Jurkat, Clone E6-1 (cell line): Measurements from ENCODE around the gene PPP4R1.

Experiments
- DNase-seq: peaks from one replicate; pipeline ENCODE4 v3.0.0-alpha.2; 2011; ENCODE audit warnings: low read depth, low spot score
- H3K4me3 ChIP-seq: 2 replicates; pipeline ENCODE4 v1.5.1; 2011; ENCODE audit warnings: mild to moderate bottlenecking, low read length, control low read depth, moderate library complexity

Gene PPP4R1

DNA sequence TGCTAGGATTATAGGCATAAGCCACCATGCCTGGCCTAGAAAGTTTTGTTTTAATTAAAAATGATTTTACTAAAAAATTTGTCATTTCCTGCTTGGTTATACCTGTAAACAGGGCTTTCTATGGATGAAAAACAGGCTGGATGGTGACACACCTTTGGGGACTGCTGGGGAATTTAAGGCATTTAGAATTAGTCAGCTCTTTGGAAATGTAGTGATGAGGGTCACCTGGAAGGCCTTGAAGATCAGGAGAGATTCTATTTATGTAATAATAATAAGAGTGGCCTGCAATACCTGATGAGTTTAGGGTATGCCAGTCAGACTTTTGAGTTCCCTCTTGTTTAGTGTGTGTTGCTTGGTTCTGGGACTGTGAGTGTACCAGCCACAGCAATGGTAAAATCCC, 87.9 kb downstream of the PPP4R1 start:
- no peak for DNase-seq
- no peak overlapping the region for H3K4me3 ChIP-seq

DNA sequence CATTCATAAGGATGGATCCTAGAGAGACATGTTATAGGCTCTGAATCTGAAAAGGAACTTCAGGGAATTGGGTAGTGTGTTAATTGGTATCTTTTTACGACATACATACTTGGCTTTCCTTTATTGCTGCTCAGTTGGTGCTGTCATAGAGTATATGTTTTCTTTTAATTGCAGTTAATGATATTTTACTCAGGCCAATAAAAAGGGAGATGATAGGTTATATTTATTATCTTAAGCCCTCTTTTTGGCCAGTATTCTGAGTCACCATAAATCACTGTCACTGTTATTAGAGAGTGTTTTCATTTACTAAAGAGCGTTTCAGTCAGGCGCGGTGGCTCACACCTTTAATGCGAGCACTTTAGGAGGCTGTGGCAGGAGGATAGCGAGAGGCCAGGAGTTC, 91.4 kb downstream of the PPP4R1 start:
- no peak for DNase-seq

GRCh38 chr18:9521770-9522169, 92.6 kb downstream of the PPP4R1 start:
- DNase-seq = no peak
- no peak overlapping the region for H3K4me3 ChIP-seq

More for the DNA sequence above, 91.4 kb downstream of the PPP4R1 start:
- no peak overlapping the region for H3K4me3 ChIP-seq

- no peak overlapping the region for H3K4me3 ChIP-seq
- DNase-seq = no peak
Observed at GRCh38 chr18:9520666-9521065, 93.7 kb downstream of the PPP4R1 start.

GRCh38 chr18:9519399-9519798, 95.0 kb downstream of the PPP4R1 start:
- DNase-seq = no peak
- no peak overlapping the region for H3K4me3 ChIP-seq

GRCh38 chr18:9517869-9518268, 96.5 kb downstream of the PPP4R1 start:
- no peak for DNase-seq
- H3K4me3 ChIP-seq = no peak overlapping the region

- DNase-seq = peak; percentile 39
- no peak overlapping the region for H3K4me3 ChIP-seq
Observed at GRCh38 chr18:9516437-9517064, 97.8 kb downstream of the PPP4R1 start.

- DNase-seq = no peak
- no peak overlapping the region for H3K4me3 ChIP-seq
Observed at GRCh38 chr18:9513971-9514512, 100.3 kb downstream of the PPP4R1 start.

- no peak overlapping the region for H3K4me3 ChIP-seq
- no peak for DNase-seq
Observed at GRCh38 chr18:9508446-9509025, 105.8 kb downstream of the PPP4R1 start.

- H3K4me3 ChIP-seq = no peak overlapping the region
- no peak for DNase-seq
Observed at GRCh38 chr18:9507565-9508088, 106.7 kb downstream of the PPP4R1 start.

DNA sequence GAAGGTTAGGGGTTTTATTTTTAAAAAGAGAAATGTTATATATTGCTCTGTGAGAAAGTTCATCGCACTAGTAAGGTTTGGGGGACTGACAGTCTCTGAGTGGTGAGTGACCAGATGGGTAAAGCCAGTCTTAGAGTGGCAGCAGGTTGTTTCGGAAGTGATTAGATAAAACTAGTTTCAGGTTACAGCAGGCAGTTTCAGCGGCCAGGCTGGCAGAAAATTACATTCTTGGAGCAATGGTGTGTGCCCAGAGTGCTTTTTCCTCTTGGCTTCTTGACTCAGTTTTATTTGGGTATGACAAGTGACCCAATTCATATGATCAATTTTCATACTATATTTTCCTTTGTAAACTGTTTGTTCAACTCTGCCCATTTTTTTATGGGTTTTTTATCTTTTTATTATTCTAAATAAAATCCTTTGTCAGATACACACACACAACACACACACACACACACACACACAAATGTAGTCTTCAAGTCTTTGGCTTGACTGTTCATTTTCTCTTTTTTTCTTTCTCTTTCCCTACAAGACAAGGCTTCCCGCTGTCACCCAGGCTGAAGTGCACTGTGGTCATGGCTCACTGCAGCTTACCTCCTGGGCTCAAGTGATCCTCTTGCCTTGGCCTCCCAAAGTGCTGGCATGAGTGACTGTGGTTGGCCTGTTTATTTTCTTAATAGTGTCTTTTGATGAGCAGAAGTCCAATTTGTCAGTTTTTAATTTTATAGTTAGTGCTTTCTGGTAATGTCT, 108.1 kb downstream of the PPP4R1 start:
- no peak overlapping the region for H3K4me3 ChIP-seq
- DNase-seq = no peak
